Progenitor cell of endocrine pancreas (in vitro differentiated cells): ENCODE results near the gene OLIG1. TPM values are rescaled to one million over a fixed set of nuclear protein-coding genes. Genes with fewer than 3 reads are reported as not detected.

Experiments
- DNase-seq: peaks from one replicate; pipeline ENCODE4 v3.0.0; 2021; ENCODE audit warnings: low spot score; ENCODE audit not compliant: unreplicated experiment
- H3K27ac Mint-ChIP-seq: 2 replicates; pipeline ENCODE4 v1.8.0; 2021; ENCODE audit warnings: mild to moderate bottlenecking, moderate library complexity, mixed read lengths
- H3K27me3 Mint-ChIP-seq: 2 replicates; pipeline ENCODE4 v1.8.0; 2021; ENCODE audit warnings: mixed read lengths
- H3K36me3 Mint-ChIP-seq: 2 replicates; pipeline ENCODE4 v1.8.0; 2022; ENCODE audit warnings: mixed read lengths; ENCODE audit not compliant: insufficient read depth
- H3K4me1 Mint-ChIP-seq: 2 replicates; pipeline ENCODE4 v1.8.0; 2021; ENCODE audit warnings: low read depth, mixed read lengths
- H3K4me3 Mint-ChIP-seq: 2 replicates; pipeline ENCODE4 v1.8.0; 2021; ENCODE audit warnings: low read depth, mild to moderate bottlenecking, moderate library complexity, mixed read lengths
- H3K9me3 Mint-ChIP-seq: 2 replicates; pipeline ENCODE4 v1.8.0; 2021; ENCODE audit warnings: low read depth, mixed read lengths
- total RNA-seq: library from RNA; stranded (reverse); gene quantifications from 2 replicates; pipeline ENCODE4 v1.2.1, GENCODE V29; 2021
- TF ChIP-seq, protein P1 (sequence below): fragments of 200-600 bp; sonication (generic); IDR thresholded peaks from one replicate; pipeline ENCODE4 v1.5.0; 2021; ENCODE audit warnings: antibody characterized with exemption, mild to moderate bottlenecking; ENCODE audit not compliant: unreplicated experiment

The OLIG1 gene
- total RNA-seq, 1 donor from 2014 or later, result 0.38 TPM

DNA sequence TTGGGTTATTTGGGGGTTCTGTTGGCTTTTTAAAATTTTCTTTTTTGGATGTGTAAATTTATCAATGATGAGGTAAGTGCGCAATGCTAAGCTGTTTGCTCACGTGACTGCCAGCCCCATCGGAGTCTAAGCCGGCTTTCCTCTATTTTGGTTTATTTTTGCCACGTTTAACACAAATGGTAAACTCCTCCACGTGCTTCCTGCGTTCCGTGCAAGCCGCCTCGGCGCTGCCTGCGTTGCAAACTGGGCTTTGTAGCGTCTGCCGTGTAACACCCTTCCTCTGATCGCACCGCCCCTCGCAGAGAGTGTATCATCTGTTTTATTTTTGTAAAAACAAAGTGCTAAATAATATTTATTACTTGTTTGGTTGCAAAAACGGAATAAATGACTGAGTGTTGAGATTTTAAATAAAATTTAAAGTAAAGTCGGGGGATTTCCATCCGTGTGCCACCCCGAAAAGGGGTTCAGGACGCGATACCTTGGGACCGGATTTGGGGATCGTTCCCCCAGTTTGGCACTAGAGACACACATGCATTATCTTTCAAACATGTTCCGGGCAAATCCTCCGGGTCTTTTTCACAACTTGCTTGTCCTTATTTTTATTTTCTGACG, 41.1 kb upstream of the OLIG1 start:
- TF ChIP-seq, protein P1, sequence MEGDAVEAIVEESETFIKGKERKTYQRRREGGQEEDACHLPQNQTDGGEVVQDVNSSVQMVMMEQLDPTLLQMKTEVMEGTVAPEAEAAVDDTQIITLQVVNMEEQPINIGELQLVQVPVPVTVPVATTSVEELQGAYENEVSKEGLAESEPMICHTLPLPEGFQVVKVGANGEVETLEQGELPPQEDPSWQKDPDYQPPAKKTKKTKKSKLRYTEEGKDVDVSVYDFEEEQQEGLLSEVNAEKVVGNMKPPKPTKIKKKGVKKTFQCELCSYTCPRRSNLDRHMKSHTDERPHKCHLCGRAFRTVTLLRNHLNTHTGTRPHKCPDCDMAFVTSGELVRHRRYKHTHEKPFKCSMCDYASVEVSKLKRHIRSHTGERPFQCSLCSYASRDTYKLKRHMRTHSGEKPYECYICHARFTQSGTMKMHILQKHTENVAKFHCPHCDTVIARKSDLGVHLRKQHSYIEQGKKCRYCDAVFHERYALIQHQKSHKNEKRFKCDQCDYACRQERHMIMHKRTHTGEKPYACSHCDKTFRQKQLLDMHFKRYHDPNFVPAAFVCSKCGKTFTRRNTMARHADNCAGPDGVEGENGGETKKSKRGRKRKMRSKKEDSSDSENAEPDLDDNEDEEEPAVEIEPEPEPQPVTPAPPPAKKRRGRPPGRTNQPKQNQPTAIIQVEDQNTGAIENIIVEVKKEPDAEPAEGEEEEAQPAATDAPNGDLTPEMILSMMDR, result no peak

DNA sequence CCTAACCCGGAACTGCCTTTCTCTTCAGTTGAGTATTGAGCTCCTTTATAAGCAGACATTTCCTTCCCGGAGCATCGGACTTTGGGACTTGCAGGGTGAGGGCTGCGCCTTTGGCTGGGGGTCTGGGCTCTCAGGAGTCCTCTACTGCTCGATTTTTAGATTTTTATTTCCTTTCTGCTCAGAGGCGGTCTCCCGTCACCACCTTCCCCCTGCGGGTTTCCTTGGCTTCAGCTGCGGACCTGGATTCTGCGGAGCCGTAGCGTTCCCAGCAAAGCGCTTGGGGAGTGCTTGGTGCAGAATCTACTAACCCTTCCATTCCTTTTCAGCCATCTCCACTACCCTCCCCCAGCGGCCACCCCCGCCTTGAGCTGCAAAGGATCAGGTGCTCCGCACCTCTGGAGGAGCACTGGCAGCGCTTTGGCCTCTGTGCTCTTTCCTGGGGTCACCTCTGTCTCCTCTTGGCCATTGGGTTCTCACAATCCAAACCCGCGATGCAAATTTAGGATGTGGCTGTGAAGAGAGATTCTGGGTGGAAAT, 40.5 kb upstream of the OLIG1 start:
- no peak for DNase-seq
- TF ChIP-seq, protein P1, result no peak
- Mint-ChIP-seq H3K27ac (no peak overlapping the region), H3K9me3 (no peaks in the 10 kb centered on the region), H3K4me3 (no peak overlapping the region), H3K27me3 (peaks cover 84% of the 10 kb centered on the region), H3K4me1 (peaks cover 2% of the 10 kb centered on the region), H3K36me3 (no peaks in the 10 kb centered on the region)

More for the DNA sequence above, 41.1 kb upstream of the OLIG1 start:
- peaks cover 84% of the 10 kb centered on the region for H3K27me3 Mint-ChIP-seq
- H3K9me3 Mint-ChIP-seq, result no peaks in the 10 kb centered on the region
- peaks cover 4% of the 10 kb centered on the region for H3K4me1 Mint-ChIP-seq
- no peak overlapping the region for H3K27ac Mint-ChIP-seq
- no peak overlapping the region for H3K4me3 Mint-ChIP-seq
- H3K36me3 Mint-ChIP-seq, result no peaks in the 10 kb centered on the region
- no peak for DNase-seq

DNA sequence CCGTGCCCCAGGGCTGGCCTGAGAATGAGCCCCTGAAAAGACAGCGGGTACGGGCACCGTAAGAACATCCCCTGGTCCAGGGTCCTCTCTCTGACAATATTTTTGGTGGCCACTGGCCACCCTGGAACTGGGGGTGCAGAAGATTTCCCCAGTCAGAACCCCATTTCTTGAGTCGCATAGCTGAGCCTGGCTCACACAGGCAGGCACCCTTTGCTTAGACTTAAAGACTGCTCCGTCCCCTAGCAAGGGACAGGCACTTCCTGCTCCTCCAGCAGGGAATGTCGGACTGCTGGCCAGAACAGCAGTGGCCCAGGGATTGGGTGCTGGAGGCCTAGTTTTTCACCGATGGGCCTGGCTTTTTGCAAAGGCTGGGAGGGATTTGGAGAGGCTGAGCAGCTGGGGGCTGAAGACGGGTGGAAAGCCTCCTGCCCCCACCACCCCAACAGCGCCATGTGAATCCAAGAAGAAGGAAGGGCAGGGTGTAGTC, 39.9 kb upstream of the OLIG1 start:
- Mint-ChIP-seq H3K9me3 (no peaks in the 10 kb centered on the region), H3K27me3 (peaks cover 84% of the 10 kb centered on the region), H3K27ac (no peak overlapping the region), H3K4me1 (peaks cover 2% of the 10 kb centered on the region), H3K36me3 (no peaks in the 10 kb centered on the region), H3K4me3 (no peak overlapping the region)
- TF ChIP-seq, protein P1, result no peak
- no peak for DNase-seq

DNA sequence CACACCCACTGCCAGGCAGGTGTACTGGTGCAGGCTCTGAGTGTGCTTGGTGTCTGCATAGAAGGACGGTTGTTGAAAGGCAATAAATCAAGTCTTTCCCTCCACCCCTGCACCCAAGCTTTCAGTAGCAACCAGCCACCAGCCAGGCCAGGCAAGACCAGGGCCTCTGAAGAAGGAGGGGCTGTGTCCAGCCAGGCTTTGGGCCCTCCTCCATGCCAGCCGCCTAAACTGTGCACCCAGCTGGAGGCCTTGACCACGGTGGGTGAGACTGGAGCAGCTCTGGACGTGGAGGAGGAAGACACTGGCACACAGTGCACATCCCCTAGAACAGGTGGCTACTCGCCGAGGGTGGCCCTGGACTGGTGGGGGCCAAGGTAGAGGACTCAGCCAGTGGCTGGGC, 39.3 kb upstream of the OLIG1 start:
- Mint-ChIP-seq H3K27me3 (peaks cover 86% of the 10 kb centered on the region), H3K4me3 (no peak overlapping the region), H3K36me3 (no peaks in the 10 kb centered on the region), H3K9me3 (no peaks in the 10 kb centered on the region), H3K27ac (no peak overlapping the region), H3K4me1 (peaks cover 2% of the 10 kb centered on the region)
- DNase-seq, result no peak
- TF ChIP-seq, protein P1, result no peak

DNA sequence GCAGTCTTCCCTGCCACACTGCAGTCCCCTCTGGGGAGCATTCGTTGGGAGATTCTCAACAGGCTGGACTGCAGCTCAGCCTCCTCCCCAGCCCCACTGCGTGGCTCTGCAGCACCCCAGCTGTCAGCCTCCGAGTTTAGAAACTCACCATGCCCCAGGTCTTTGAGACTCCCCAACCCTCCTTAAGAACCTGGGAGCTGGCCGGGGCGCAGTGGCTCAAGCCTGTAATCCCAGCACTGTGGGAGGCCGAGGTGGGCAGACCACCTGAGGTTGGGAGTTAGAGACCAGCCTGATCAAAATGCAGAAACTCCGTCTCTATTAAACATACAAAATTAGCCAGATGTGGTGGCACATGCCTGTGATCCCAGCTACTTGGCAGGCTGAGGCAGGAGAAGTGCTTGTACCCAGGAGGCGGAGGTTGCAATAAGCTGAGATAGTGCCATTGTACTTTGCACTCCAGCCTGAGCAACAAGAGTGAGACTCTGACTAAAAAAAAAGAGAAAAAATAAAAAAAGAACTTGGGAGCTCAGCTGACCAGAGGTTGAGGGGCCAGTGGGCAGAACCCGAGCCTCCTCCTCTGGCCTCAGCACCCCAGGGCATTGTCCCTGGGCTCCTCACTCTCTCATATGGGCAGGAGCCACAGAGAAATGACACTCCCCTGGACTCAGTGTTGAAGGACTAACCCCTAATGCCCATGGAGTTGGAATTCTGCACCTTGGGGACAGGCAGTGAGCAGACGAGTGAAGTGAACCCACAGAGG, 38.6 kb upstream of the OLIG1 start:
- H3K27ac Mint-ChIP-seq, result no peak overlapping the region
- H3K4me1 Mint-ChIP-seq, result no peaks in the 10 kb centered on the region
- DNase-seq, result no peak
- TF ChIP-seq, protein P1, result no peak
- H3K9me3 Mint-ChIP-seq, result no peaks in the 10 kb centered on the region
- no peaks in the 10 kb centered on the region for H3K36me3 Mint-ChIP-seq
- H3K27me3 Mint-ChIP-seq, result peaks cover 80% of the 10 kb centered on the region
- H3K4me3 Mint-ChIP-seq, result no peak overlapping the region
